Stimulated activated CD4-positive, alpha-beta T cell treated with anti-CD3 and anti-CD28 coated beads, Interleukin-12 subunit alpha, Interleukin-12 subunit beta, amount 100 ng/mL, for 24 hours (primary cell): Measurements from ENCODE around the gene UNC45A.
"Not testable (repeated sequence)": the region's sequence is repeated elsewhere in the genome, so short reads cannot be mapped to it uniquely, and the experiment has no call there.

ENCODE experiments used
- DNase-seq, 2 experiments: peaks; one replicate each; pipeline ENCODE4 v3.0.0-alpha.2; 2020; ENCODE audit warnings: low read depth in 2 of 2

Gene UNC45A

DNA sequence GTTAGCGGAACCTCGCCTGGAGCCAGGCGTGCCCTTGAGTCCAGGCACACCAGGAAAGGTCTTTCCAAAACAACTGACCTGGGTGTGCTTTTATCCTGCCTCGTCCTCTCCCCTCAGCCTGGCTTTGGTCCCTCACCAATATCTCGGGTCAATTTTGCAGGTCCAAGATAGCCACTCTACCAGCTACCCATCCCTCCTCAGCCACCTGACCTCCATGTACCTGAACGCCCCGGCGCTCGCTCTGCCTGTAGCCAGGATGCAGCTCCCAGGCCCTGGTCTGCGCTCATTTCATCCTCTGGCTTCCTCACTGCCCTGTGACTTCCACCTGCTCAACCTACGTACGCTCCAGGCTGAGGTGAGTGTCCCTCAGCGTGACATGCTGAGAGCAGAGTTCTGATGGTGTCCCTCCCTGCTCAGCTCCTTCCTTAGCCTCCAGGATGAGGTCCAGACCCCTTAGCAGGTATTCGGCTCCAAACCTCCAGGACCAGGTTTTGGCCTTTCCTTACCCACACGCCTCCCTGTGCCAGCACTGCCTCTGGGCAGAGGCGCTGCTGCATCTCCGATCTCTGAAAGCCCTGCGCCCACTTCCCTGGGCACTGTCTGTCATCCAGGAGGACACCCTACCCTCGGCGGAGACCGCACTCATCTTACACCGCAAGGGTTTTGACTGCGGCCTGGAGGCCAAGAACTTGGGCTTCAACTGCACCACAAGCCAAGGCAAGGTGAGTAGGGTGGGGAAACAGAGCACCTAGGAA is 16.9 kb upstream of the UNC45A start:
- no peak for DNase-seq

GRCh38 chr15:90918835-90919234 is 16.2 kb upstream of the UNC45A start:
- no peak for DNase-seq

GRCh38 chr15:90921887-90922286 is 13.2 kb upstream of the UNC45A start:
- DNase-seq: no peak

GRCh38 chr15:90922712-90923322 is 12.3 kb upstream of the UNC45A start:
- DNase-seq: not testable (repeated sequence)

GRCh38 chr15:90924375-90924774 is 10.7 kb upstream of the UNC45A start:
- no peak for DNase-seq

GRCh38 chr15:90926766-90927165 is 8.3 kb upstream of the UNC45A start:
- DNase-seq: not testable (repeated sequence)

DNA sequence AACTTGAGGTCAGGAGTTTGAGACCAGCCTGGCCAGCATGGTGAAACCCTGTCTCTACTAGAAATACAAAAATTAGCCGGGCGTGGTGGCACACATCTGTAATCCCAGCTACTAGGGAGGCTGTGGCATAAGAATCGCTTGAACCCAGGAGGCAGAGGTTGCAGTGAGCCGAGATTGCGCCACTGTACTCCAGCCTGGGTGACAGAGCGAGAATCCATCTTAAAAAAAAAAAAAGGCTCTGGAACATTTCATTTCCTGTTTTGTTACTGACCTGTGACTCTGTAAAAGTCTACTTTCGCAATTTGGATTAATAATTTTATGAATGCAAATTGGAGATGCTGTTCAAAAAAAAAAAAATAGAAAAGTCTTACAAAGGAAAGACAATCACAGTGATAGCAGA is 7.0 kb upstream of the UNC45A start:
- not testable (repeated sequence) for DNase-seq

- DNase-seq: no peak
These were observed 5.7 kb upstream of the UNC45A start for GRCh38 chr15:90929246-90930019.

- DNase-seq: no peak
These were observed 4.1 kb upstream of the UNC45A start for GRCh38 chr15:90930861-90931574.

DNA sequence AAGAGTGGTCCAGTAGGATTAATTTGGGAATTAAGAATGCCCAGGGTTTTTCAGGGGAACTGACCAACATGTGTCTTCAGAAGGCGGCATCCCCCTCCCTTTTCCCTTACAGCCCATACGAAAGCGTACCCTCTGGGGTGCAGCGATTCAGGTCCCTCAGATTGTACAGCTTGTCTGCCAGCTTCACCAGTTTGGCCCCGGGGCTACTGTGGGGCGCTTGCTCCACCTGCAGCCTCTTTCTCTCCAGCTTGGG is 3.6 kb upstream of the UNC45A start:
- DNase-seq: no peak

GRCh38 chr15:90931828-90932659 is 3.0 kb upstream of the UNC45A start, which contains the start of gene HDDC3:
HDDC3 (minus strand) TSS chr15:90932549; CDS start chr15:90932540, 9 bp downstream.
- peak; percentile 76 to 93 for DNase-seq

- no peak for DNase-seq
These were observed 2.5 kb upstream of the UNC45A start for GRCh38 chr15:90932660-90932991.

- DNase-seq: no peak
These were observed 1.8 kb upstream of the UNC45A start for GRCh38 chr15:90933301-90933700.

DNA sequence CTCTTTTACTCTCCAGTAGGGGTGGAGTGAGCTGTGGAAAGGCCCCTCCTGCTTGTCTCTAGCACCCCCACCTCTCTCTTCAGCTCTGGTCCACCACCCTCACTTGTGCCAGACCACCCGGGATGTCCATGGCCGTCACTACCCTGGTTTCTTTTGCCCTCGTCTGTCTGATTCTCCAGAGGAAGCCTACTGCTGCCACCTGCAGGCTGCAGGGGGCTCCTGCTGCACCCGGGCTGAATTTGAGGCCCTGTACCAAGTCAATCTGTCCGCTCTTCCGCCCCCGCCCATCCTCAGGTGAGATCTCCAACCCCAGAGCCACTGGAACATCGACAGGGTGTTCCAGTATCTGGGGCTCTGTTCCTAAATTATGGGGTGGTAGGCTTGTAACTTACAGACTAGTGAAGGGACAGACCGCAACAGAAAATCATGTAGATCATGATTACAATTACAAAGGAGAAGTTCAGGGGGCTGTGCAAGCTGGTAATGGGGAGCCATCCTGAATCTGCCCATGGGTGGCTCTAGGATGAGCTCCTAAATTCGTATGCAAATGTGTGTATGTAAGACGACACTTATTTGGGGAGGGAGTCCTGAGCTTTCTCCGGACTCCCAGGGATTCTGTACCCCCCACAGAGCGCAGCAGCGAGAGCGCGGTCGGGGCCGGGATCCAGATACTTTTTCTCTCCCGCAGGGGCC is 683 bp upstream of the UNC45A start:
- DNase-seq: peak; percentile 57 to 89

GRCh38 chr15:90936823-90937222 is 1.7 kb downstream of the UNC45A start:
- DNase-seq: no peak

- no peak for DNase-seq
These were observed 3.2 kb downstream of the UNC45A start for GRCh38 chr15:90938261-90938660.

GRCh38 chr15:90939756-90940155 is 4.7 kb downstream of the UNC45A start:
- no peak for DNase-seq

- DNase-seq: no peak
These were observed 6.0 kb downstream of the UNC45A start for GRCh38 chr15:90941038-90941437.

GRCh38 chr15:90942354-90943120 is 7.5 kb downstream of the UNC45A start:
- no peak for DNase-seq

GRCh38 chr15:90945091-90945490 is 10.0 kb downstream of the UNC45A start:
- DNase-seq: no peak
